ENCODE measurements around the gene IL23R.

Gene IL23R

GRCh38 chr1:67208217-67208616 lies 42.0 kb downstream of the IL23R start:
- TF ChIP-seq CTCF (IDR thresholded peaks at IDR 0.05; ENCODE audit: low read depth, low read length), result no peak
- no peak overlapping the region for H3K4me3 ChIP-seq (ENCODE audit: low read depth, low read length)

GRCh38 chr1:67209521-67209920 lies 43.3 kb downstream of the IL23R start:
- no peak for TF ChIP-seq CTCF (IDR thresholded peaks at IDR 0.05; ENCODE audit: low read depth, low read length)
- H3K4me3 ChIP-seq (ENCODE audit: low read depth, low read length), result no peak overlapping the region

- TF ChIP-seq CTCF (IDR thresholded peaks at IDR 0.05; ENCODE audit: low read depth, low read length), result no peak
- H3K4me3 ChIP-seq (ENCODE audit: low read depth, low read length), result no peak overlapping the region
Measured at GRCh38 chr1:67211589-67212563, 45.6 kb downstream of the IL23R start.

GRCh38 chr1:67213164-67213563 lies 46.9 kb downstream of the IL23R start:
- no peak overlapping the region for H3K4me3 ChIP-seq (ENCODE audit: low read depth, low read length)
- peak; percentile 57 for TF ChIP-seq CTCF (IDR thresholded peaks at IDR 0.05; ENCODE audit: low read depth, low read length)

- no peak for TF ChIP-seq CTCF (IDR thresholded peaks at IDR 0.05; ENCODE audit: low read depth, low read length)
- no peak overlapping the region for H3K4me3 ChIP-seq (ENCODE audit: low read depth, low read length)
Measured at GRCh38 chr1:67213948-67214347, 47.7 kb downstream of the IL23R start.

GRCh38 chr1:67214420-67215174 lies 48.3 kb downstream of the IL23R start:
- peak; percentile 46 for TF ChIP-seq CTCF (IDR thresholded peaks at IDR 0.05; ENCODE audit: low read depth, low read length)
- H3K4me3 ChIP-seq (ENCODE audit: low read depth, low read length), result no peak overlapping the region

GRCh38 chr1:67216401-67216800 lies 50.1 kb downstream of the IL23R start:
- H3K4me3 ChIP-seq (ENCODE audit: low read depth, low read length), result no peak overlapping the region
- no peak for TF ChIP-seq CTCF (IDR thresholded peaks at IDR 0.05; ENCODE audit: low read depth, low read length)
